HTR-8/SVneo (cell line): ENCODE measurements around the gene CXCL8.
A peak's percentile ranks its signal among the peaks of the same experiment; 100 is the strongest.

ENCODE experiments used
- DNase-seq: peaks from one replicate; pipeline ENCODE4 v3.0.0; 2011; ENCODE audit warnings: low spot score, mixed read lengths; ENCODE audit not compliant: insufficient read length
- FAIRE-seq: peaks from 2 replicates; lab custom pipeline; 2011; peaks lifted over from hg19 to GRCh38; lab: Jason Lieb, UNC

Gene CXCL8

DNA sequence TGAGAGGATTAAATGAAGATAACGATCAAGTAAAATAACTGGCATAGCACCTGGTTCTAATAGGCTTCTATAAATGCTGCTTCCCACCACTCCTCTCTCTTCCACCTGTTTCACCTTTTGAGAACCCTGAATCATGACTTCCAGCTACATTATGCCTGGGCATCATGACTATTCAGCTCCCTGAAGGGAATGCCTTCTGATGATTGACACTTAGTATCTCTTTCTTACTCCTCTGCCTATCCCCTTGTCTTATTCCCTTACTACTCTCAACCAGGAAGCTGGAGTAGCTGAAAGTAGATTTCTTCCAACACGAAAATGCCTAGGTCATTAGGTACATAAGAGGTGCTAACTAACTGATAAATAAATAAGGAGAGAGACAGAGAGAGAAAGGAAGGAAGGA is 24.7 kb upstream of the CXCL8 start:
- DNase-seq: no peak
- no peak for FAIRE-seq

- no peak for DNase-seq
- FAIRE-seq: no peak
Measured at GRCh38 chr4:73718375-73719373, 21.7 kb upstream of the CXCL8 start.

DNA sequence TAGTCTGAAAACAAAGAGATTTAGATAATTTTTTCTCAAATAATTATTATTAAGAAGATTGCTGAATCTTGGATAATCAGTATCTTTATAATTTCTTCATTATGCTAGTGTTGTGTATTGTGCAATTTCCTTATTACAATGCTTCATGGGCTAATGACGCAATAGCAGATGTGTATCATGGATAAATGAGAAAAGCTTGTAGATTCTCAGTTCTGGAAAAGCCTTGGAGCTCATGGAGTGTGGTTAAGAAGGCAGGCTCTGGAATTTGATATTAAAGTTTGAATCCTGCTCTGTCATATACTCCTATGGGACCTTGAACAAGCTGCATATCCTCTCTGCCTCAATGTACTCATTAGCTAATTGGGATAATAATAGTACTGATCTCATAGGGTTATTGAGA is 18.9 kb upstream of the CXCL8 start:
- no peak for FAIRE-seq
- no peak for DNase-seq

- DNase-seq (no peak), FAIRE-seq (no peak)
Measured at GRCh38 chr4:73721909-73722308, 18.5 kb upstream of the CXCL8 start.

GRCh38 chr4:73723023-73723422 is 17.3 kb upstream of the CXCL8 start:
- DNase-seq (no peak), FAIRE-seq (no peak)

DNA sequence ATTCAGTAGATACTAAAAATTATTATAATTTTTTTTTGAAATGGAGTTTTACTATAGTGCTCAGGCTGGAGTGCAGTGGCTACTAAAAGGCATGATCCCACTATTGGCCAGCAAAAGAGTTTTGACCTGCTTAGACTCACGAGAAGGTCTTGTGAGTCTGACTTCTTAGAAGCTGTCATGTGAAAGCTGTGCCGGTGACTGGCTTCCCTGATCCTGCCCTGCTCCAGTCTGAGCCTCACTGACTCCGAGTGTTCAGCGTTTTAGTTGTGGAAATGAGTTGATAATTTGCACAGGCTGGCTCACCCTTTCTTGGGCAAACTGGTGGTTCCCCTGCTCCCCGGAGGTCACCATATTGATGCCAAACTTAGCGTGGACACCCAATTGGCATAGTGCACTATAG is 16.4 kb upstream of the CXCL8 start:
- FAIRE-seq (no peak), DNase-seq (no peak)

DNA sequence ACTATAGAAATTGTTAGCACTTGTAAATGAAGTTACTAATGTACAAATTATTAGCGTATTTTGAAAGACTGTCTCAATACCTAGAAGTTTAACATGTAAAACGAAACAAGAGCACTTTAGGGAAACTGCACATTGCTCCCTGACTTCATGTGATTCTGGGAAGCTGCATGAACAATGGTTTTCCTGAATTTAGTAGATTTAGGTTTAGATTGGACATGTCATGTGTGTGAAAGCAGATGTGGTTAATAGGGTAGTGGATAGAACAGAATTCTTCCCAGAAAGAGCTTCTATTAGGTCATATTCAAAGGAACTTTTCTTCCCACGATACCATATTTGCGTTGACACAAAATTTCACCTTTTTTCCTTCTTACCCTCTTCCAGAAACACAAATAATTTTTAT is 14.9 kb upstream of the CXCL8 start:
- DNase-seq (no peak), FAIRE-seq (no peak)

DNA sequence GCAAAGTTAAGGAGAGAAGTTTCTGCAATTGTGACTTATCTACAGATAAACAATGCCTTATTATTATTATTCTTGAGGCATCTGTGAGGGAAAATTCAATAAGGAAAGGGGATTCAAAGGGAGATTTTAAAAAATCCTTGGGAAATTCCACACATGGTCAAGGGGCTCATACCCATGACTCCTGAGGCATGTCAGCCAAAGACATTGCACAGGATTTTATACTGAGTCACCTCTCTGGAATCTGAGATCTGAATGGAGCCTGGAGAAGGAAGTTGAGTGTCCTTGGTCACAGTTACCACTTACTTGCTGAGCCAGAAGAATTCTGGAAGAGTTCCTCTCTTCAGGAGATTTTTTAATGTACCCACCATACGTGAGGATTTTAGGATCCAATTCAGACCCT is 14.4 kb upstream of the CXCL8 start:
- peak; percentile 57 for DNase-seq
- FAIRE-seq: no peak

- no peak for DNase-seq
- no peak for FAIRE-seq
Measured at GRCh38 chr4:73727685-73728084, 12.7 kb upstream of the CXCL8 start.

- no peak for FAIRE-seq
- no peak for DNase-seq
Measured at GRCh38 chr4:73728091-73728741, 12.2 kb upstream of the CXCL8 start.

GRCh38 chr4:73729534-73730165 is 10.7 kb upstream of the CXCL8 start:
- DNase-seq (no peak), FAIRE-seq (no peak)

DNA sequence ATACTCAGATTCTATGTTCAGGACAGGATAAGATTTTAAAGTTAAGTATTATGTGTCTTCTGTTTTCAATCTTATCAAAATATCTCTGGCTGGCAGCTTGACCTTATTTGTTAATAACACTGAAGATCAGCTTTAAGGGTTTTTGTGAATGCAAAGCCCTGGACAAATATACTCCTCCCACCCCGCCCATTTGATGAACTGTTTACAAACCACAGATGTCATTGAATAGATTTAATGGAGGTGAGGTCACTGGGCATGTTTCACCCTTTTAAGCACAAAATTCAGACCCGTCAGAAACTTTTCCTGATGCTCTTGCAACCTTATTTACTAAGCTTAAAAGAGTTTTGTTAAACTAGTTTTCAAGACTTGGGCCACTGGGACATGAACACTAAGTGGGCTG is 10.1 kb upstream of the CXCL8 start:
- FAIRE-seq (no peak), DNase-seq (no peak)

- FAIRE-seq (no peak), DNase-seq (no peak)
Measured at GRCh38 chr4:73730867-73731266, 9.5 kb upstream of the CXCL8 start.

- no peak for FAIRE-seq
- no peak for DNase-seq
Measured at GRCh38 chr4:73731968-73732610, 8.3 kb upstream of the CXCL8 start.

- FAIRE-seq (no peak), DNase-seq (no peak)
Measured at GRCh38 chr4:73732759-73733431, 7.5 kb upstream of the CXCL8 start.

DNA sequence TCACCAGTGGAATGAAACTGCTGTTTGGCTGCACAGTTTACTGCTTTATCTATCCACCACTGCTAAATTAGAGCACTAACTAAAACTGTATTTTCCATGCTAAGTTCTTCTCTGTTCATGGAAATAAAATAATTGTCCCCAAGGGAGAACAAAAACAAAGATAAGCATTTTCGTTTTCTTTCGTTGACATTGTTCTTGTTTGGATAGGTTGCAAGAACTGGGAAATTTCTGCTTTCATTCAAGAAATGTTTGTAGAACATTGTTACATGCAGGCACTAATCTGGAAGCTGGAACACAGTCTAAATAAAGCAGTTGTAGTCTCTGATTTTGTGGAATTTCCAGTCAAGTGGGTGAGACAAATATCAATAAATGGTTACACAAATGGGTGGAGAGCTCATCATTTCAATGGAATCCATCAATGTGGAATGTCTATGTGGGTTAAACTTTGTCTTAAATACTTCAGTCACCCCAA is 5.8 kb upstream of the CXCL8 start:
- FAIRE-seq: no peak
- DNase-seq: no peak

DNA sequence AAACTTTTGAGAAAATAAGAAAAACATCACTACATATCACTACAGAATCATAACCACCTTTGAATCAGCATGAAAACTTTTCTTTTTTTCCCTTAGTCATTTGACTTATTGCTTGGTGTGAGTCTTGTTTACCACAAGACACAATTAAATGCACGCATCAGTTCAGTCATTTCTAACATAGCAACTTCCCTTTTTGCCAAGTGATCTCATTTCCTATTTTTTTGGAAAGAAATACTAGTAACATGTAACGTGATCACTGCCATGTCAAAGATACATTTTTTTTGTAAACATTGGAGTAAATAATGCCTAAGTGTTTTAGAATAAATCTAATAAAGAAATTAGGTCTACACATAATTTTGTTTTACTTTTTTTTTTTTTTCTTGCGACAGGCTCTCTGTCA is 5.1 kb upstream of the CXCL8 start:
- no peak for DNase-seq
- no peak for FAIRE-seq

GRCh38 chr4:73741031-73741749 is 821 bp downstream of the CXCL8 start:
- no peak for FAIRE-seq
- DNase-seq: no peak

DNA sequence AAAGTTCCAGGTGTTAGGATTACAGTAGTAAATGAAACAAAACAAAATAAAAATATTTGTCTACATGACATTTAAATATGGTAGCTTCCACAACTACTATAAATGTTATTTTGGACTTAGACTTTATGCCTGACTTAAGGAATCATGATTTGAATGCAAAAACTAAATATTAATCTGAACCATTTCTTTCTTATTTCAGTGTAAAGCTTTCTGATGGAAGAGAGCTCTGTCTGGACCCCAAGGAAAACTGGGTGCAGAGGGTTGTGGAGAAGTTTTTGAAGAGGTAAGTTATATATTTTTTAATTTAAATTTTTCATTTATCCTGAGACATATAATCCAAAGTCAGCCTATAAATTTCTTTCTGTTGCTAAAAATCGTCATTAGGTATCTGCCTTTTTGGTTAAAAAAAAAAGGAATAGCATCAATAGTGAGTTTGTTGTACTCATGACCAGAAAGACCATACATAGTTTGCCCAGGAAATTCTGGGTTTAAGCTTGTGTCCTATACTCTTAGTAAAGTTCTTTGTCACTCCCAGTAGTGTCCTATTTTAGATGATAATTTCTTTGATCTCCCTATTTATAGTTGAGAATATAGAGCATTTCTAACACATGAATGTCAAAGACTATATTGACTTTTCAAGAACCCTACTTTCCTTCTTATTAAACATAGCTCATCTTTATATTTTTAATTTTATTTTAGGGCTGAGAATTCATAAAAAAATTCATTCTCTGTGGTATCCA is 1.6 kb downstream of the CXCL8 start:
- no peak for FAIRE-seq
- no peak for DNase-seq
